H9 (cell line): ENCODE data around the gene ZNF655. TPM values are rescaled to one million over a fixed set of nuclear protein-coding genes. Genes with fewer than 3 reads are reported as not detected.
"Not testable (repeated sequence)": the region's sequence is repeated elsewhere in the genome, so short reads cannot be mapped to it uniquely, and the experiment has no call there.

Experiments
- DNase-seq: peaks from one replicate; pipeline ENCODE4 v3.0.0-alpha.2; 2017
- H2AFZ ChIP-seq: one replicate; pipeline ENCODE4 v1.6.1; 2013; ENCODE audit warnings: mild to moderate bottlenecking, low read length, control low read depth, moderate library complexity
- H2AK5ac ChIP-seq: 2 replicates; pipeline ENCODE4 v1.6.1; 2013; ENCODE audit warnings: low read length, control low read depth, mixed read lengths; ENCODE audit not compliant: insufficient read length
- H2BK120ac ChIP-seq: one replicate; pipeline ENCODE4 v1.6.1; 2013; ENCODE audit warnings: low read depth, mild to moderate bottlenecking, low read length, control low read depth, inconsistent platforms; ENCODE audit not compliant: poor library complexity, severe bottlenecking
- H2BK12ac ChIP-seq: 2 replicates; pipeline ENCODE4 v1.6.1; 2013; ENCODE audit warnings: low read length, control low read depth, mixed read lengths, low read depth; ENCODE audit not compliant: insufficient read length
- H2BK15ac ChIP-seq: 2 replicates; pipeline ENCODE4 v1.6.1; 2013; ENCODE audit warnings: low read depth, low read length, control low read depth
- H2BK20ac ChIP-seq: one replicate; pipeline ENCODE4 v1.6.1; 2013; ENCODE audit warnings: low read depth, mild to moderate bottlenecking, low read length, control low read depth, inconsistent platforms; ENCODE audit not compliant: poor library complexity, severe bottlenecking
- H2BK5ac ChIP-seq: 2 replicates; pipeline ENCODE4 v1.6.1; 2013; ENCODE audit warnings: low read length, control low read depth, mixed read lengths; ENCODE audit not compliant: insufficient read length
- H3K14ac ChIP-seq: 2 replicates; pipeline ENCODE4 v1.6.1; 2013; ENCODE audit warnings: low read length, control low read depth; ENCODE audit not compliant: insufficient read depth
- H3K18ac ChIP-seq: 2 replicates; pipeline ENCODE4 v1.6.1; 2013; ENCODE audit warnings: low read depth, mild to moderate bottlenecking, mixed read lengths, low read length, control low read depth; ENCODE audit not compliant: insufficient read length
- H3K23ac ChIP-seq: 2 replicates; pipeline ENCODE4 v1.6.1; 2013; ENCODE audit warnings: low read length, control low read depth, mixed read lengths, low read depth; ENCODE audit not compliant: insufficient read length
- H3K23me2 ChIP-seq: 2 replicates; pipeline ENCODE4 v1.6.1; 2013; ENCODE audit warnings: low read depth, mild to moderate bottlenecking, mixed read lengths, low read length, control low read depth; ENCODE audit not compliant: insufficient read length, poor library complexity, severe bottlenecking
- H3K27ac ChIP-seq: 2 replicates; pipeline ENCODE4 v1.5.1; 2013; ENCODE audit warnings: low read length, control low read depth, mixed read lengths, low read depth; ENCODE audit not compliant: insufficient read length
- H3K27me3 ChIP-seq: 2 replicates; pipeline ENCODE4 v1.6.1; 2013; ENCODE audit warnings: low read length, control low read depth, inconsistent platforms; ENCODE audit not compliant: insufficient read depth
- H3K4ac ChIP-seq: 2 replicates; pipeline ENCODE4 v1.6.1; 2013; ENCODE audit warnings: low read depth, mild to moderate bottlenecking, control low read depth, inconsistent platforms, low read length, moderate library complexity
- H3K4me1 ChIP-seq: 2 replicates; pipeline ENCODE4 v1.6.1; 2013; ENCODE audit warnings: low read length, control low read depth, inconsistent platforms; ENCODE audit not compliant: insufficient read depth
- H3K4me2 ChIP-seq: 2 replicates; pipeline ENCODE4 v1.6.1; 2013; ENCODE audit warnings: low read length, control low read depth, mixed read lengths; ENCODE audit not compliant: insufficient read length, insufficient read depth
- H3K56ac ChIP-seq: 2 replicates; pipeline ENCODE4 v1.6.1; 2013; ENCODE audit warnings: low read depth, mild to moderate bottlenecking, mixed read lengths, low read length, control low read depth; ENCODE audit not compliant: insufficient read length
- H3K79me1 ChIP-seq: 2 replicates; pipeline ENCODE4 v1.6.1; 2013; ENCODE audit warnings: low read depth, mild to moderate bottlenecking, moderate library complexity, low read length, control low read depth, inconsistent platforms; ENCODE audit not compliant: insufficient read depth, poor library complexity, severe bottlenecking
- H3K79me2 ChIP-seq: 2 replicates; pipeline ENCODE4 v1.6.1; 2013; ENCODE audit warnings: low read length, control low read depth, inconsistent platforms; ENCODE audit not compliant: insufficient read depth
- H3K9ac ChIP-seq: 2 replicates; pipeline ENCODE4 v1.6.1; 2013; ENCODE audit warnings: low read length, control low read depth, mixed read lengths; ENCODE audit not compliant: insufficient read length; ENCODE audit errors: extremely low read depth
- H3K9me3 ChIP-seq: one replicate; pipeline ENCODE4 v1.6.1; 2013; ENCODE audit warnings: low read depth, low read length, inconsistent platforms; ENCODE audit not compliant: control insufficient read depth
- H3T11ph ChIP-seq: one replicate; pipeline ENCODE4 v1.6.1; 2013; ENCODE audit warnings: mild to moderate bottlenecking, low read length, control low read depth, inconsistent platforms
- H4K20me1 ChIP-seq: one replicate; pipeline ENCODE4 v1.6.1; 2013; ENCODE audit not compliant: control insufficient read depth, insufficient read length, insufficient read depth
- H4K5ac ChIP-seq: 2 replicates; pipeline ENCODE4 v1.6.1; 2013; ENCODE audit warnings: low read depth, mild to moderate bottlenecking, mixed read lengths, low read length, control low read depth; ENCODE audit not compliant: insufficient read length
- H4K8ac ChIP-seq: replicated peaks from 2 replicates; pipeline ENCODE4 v1.6.1; 2013; ENCODE audit warnings: low read length, control low read depth, mixed read lengths, low read depth; ENCODE audit not compliant: insufficient read length
- H4K91ac ChIP-seq: 2 replicates; pipeline ENCODE4 v1.6.1; 2013; ENCODE audit warnings: low read depth, mild to moderate bottlenecking, moderate library complexity, mixed read lengths, low read length, control low read depth; ENCODE audit not compliant: insufficient read length
- H3K27ac Mint-ChIP-seq, 3 experiments: 2 replicates in 2 of 3; 3 replicates in 1 of 3; pipeline ENCODE4 v1.8.0; 2020 to 2021; ENCODE audit warnings: mixed read lengths in 3 of 3, mild to moderate bottlenecking in 1 of 3, moderate library complexity in 1 of 3
- H3K27me3 Mint-ChIP-seq: 2 replicates; pipeline ENCODE4 v1.8.0; 2021; ENCODE audit warnings: low read depth, mild to moderate bottlenecking, moderate library complexity, mixed read lengths
- H3K36me3 Mint-ChIP-seq, 3 experiments: 2 replicates in 2 of 3; 3 replicates in 1 of 3; pipeline ENCODE4 v1.8.0; 2020 to 2021; ENCODE audit warnings: low read depth in 3 of 3, mixed read lengths in 3 of 3; ENCODE audit not compliant: insufficient read depth in 1 of 3
- H3K4me1 Mint-ChIP-seq, 2 experiments: 2 replicates each; pipeline ENCODE4 v1.8.0; 2020; ENCODE audit warnings: mixed read lengths in 2 of 2
- H3K4me3 Mint-ChIP-seq, 2 experiments: 2 replicates in 1 of 2; 3 replicates in 1 of 2; pipeline ENCODE4 v1.8.0; 2020 to 2021; ENCODE audit warnings: mild to moderate bottlenecking in 2 of 2, mixed read lengths in 2 of 2, moderate library complexity in 1 of 2
- H3K9me3 Mint-ChIP-seq, 2 experiments: 2 replicates in 1 of 2; 3 replicates in 1 of 2; pipeline ENCODE4 v1.8.0; 2020; ENCODE audit warnings: mild to moderate bottlenecking in 2 of 2, mixed read lengths in 2 of 2, moderate library complexity in 1 of 2
- CTCF ChIP-seq: fragments of 200-600 bp; sonication (generic); conservative IDR thresholded peaks from 3 replicates; pipeline ENCODE4 v1.8.0; 2021; ENCODE audit warnings: antibody characterized with exemption, mild to moderate bottlenecking
- WGBS: extraction: QIAGEN DNeasy Blood & Tissue Kit; methylation state at CpG from one replicate; pipeline ENCODE4 v1.1.7; 2013; ENCODE audit warnings: missing lambda C conversion rate, low lambda C conversion rate, mixed read lengths; ENCODE audit not compliant: insufficient read length; ENCODE audit errors: extremely low coverage; 5-methylcytosine and 5-hydroxymethylcytosine counted together
- total RNA-seq: library from RNA; stranded (reverse); gene quantifications from 2 replicates; pipeline ENCODE4 v1.2.1, GENCODE V29; 2021

Gene ZNF655
- total RNA-seq, 1 experiment from 2014 or later, result 49.2 TPM

GRCh38 chr7:99563650-99564049 is 5.2 kb downstream of the ZNF655 start:
- H3K4me1 Mint-ChIP-seq, result no peaks in the 10 kb centered on the region
- no peak overlapping the region for H2BK12ac ChIP-seq

GRCh38 chr7:99568770-99569169 is 10.3 kb downstream of the ZNF655 start:
- not testable (repeated sequence) for H2AK5ac ChIP-seq, H3K18ac ChIP-seq, H3K4ac ChIP-seq, H3K23ac ChIP-seq, H2AFZ ChIP-seq, H3K4me1 Mint-ChIP-seq, H3K56ac ChIP-seq, H3K27me3 ChIP-seq, H3K9me3 ChIP-seq, H3K27me3 Mint-ChIP-seq, H3K9me3 Mint-ChIP-seq, H2BK15ac ChIP-seq, H4K91ac ChIP-seq, H3K27ac Mint-ChIP-seq, DNase-seq, H3K4me2 ChIP-seq, H4K5ac ChIP-seq, H4K20me1 ChIP-seq, H3K9ac ChIP-seq, H3K14ac ChIP-seq, H3K4me3 Mint-ChIP-seq, H2BK5ac ChIP-seq, H3K4me1 ChIP-seq, H2BK120ac ChIP-seq, H4K8ac ChIP-seq, H2BK20ac ChIP-seq, H3K23me2 ChIP-seq, H3K79me2 ChIP-seq, H3K27ac ChIP-seq, H3T11ph ChIP-seq, H2BK12ac ChIP-seq, H3K79me1 ChIP-seq
- H3K36me3 Mint-ChIP-seq, result peaks cover 41 to 78% (median 64%) of the 10 kb centered on the region in 3 experiments; a peak in 6 of 7 replicates
- WGBS, result no CpG with 5 or more reads among the region's 7 CpGs

More at GRCh38 chr7:99563650-99564049, 5.2 kb downstream of the ZNF655 start:
- Histone ChIP-seq H3K79me1 (peaks cover 3% of the 10 kb centered on the region), H2AFZ (no peak overlapping the region), H2BK120ac (no peak overlapping the region), H3K23ac (no peak overlapping the region), H2BK5ac (no peak overlapping the region), H2BK15ac (no peak overlapping the region), H3K79me2 (peaks cover 2% of the 10 kb centered on the region; the same call in 1 of the 2 replicates), H3K23me2 (no peaks in the 10 kb centered on the region), H3K18ac (no peak overlapping the region), H3K4me1 (no peaks in the 10 kb centered on the region), H3K27ac (no peak overlapping the region), H4K20me1 (no peaks in the 10 kb centered on the region), H3K4me2 (no peak overlapping the region), H3K56ac (no peak overlapping the region), H3K14ac (no peak overlapping the region), H3K9ac (no peak overlapping the region), H3K27me3 (no peaks in the 10 kb centered on the region), H3K9me3 (no peaks in the 10 kb centered on the region), H4K91ac (no peak overlapping the region), H4K8ac (no peak overlapping the region), H3K4ac (no peak overlapping the region), H4K5ac (no peak overlapping the region), H2BK20ac (no peak overlapping the region), H3T11ph (no peak overlapping the region), H2AK5ac (no peak overlapping the region)
- TF ChIP-seq CTCF, result no peak
- peak overlapping the region in 2 of 3 experiments; percentile 4 to 62; a peak in 2 of 7 replicates for H3K27ac Mint-ChIP-seq
- no peaks in the 10 kb centered on the region for H3K9me3 Mint-ChIP-seq
- no peak overlapping the region; a peak in 1 of 5 replicates for H3K4me3 Mint-ChIP-seq
- peaks cover 41 to 66% (median 58%) of the 10 kb centered on the region in 3 experiments for H3K36me3 Mint-ChIP-seq
- no peak for DNase-seq
- H3K27me3 Mint-ChIP-seq, result no peaks in the 10 kb centered on the region
- WGBS, result no CpG with 5 or more reads among the region's 10 CpGs
